ENCODE results near the gene RIPOR1. TPM values are rescaled to one million over a fixed set of nuclear protein-coding genes. Genes with fewer than 3 reads are reported as not detected.

Gene RIPOR1
- total RNA-seq, 1 experiment from 2014 or later = 6.3 TPM

DNA sequence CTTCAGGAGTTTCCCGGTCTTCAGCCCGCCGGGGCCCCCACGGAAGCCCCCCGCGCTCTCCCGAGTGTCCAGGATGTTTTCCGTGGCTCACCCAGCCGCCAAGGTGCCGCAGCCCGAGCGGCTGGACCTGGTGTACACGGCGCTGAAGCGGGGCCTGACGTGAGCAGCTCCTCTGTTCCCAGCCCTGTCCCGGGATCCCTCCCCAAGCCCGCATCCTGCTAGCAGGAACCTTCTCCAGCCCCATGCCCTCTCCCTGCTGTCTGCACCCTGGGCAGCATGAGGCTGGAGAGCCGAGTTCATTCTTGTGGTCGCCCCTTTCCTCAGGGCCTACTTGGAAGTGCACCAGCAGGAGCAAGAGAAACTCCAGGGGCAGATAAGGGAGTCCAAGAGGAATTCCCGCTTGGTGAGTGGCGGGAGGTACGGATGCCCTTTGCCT, 10.1 kb downstream of the RIPOR1 start:
- no peak for DNase-seq (ENCODE audit: low read depth)

DNA sequence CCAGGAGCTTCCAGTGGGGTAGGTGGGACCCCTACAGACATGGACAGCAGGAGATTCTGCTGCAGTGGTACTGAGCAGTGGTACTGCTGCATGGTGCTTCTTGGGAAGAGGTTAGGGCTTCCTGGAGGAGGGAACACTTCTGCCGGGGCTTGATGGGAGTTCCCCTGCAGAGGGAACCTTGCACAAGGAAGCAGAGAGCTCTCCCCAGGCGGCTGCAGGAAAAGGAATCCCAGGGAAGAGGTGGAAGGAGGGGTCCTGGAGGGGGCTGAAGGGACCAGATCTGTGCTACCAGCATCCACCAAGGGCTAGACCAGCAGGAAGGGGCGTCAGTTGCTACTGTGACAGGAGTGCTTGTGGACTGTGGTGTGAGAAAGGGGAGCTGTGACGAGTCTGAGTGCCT, 10.6 kb downstream of the RIPOR1 start:
- DNase-seq (ENCODE audit: low read depth) = no peak

DNA sequence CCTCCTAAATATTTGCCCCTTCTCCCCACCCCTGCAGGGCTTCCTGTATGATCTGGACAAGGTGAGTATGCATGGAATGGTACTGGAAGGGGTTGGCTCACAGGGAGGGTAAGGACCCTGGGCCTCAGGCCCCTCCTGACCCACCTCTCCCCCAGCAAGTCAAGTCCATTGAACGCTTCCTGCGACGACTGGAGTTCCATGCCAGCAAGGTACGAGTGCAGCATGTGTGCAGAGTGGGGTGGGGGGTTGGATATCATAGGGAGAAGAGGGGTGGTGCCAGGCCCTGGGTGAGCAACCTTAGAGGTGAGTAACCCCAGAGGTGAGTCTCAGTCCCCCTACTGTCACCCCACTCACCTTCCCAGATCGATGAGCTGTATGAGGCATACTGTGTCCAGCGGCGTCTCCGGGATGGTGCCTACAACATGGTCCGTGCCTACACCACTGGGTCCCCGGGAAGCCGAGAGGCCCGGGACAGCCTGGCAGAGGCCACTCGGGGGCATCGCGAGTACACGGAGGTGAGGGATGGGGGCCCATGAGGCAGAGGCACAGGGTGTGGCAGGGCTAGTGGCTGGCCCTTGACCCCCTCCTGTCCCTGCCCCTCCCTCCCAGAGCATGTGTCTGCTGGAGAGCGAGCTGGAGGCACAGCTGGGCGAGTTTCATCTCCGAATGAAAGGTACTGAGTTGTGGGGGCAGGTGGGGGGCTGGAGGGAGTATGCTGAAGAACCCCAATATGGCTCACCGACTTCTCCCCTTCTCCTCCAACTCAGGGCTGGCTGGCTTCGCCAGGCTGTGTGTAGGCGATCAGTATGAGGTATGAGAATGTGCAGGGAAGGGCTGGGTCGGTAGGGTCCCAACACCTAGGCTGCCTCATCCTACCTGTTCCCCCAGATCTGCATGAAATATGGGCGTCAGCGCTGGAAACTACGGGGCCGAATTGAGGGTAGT, 11.3 kb downstream of the RIPOR1 start:
- DNase-seq (ENCODE audit: low read depth) = no peak

DNA sequence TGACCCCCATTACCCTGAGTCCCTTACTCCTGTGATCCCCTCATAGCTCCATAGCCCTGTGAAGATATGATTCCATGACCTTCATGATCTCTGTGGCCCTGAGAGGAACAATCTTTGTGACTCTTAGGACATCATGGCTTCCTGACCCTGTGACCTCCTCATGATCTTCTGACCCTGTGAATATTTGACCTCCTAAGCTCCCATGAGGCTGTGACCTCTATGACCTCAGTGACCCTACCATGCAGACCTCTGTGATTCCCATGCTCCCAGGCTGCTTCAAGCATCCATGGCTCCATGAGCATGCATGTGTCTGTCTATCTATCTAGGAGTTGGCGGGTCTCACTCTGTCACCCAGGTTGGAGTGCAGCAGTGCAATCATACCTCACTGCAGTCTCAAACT, 12.1 kb downstream of the RIPOR1 start:
- no peak for DNase-seq (ENCODE audit: low read depth)

DNA sequence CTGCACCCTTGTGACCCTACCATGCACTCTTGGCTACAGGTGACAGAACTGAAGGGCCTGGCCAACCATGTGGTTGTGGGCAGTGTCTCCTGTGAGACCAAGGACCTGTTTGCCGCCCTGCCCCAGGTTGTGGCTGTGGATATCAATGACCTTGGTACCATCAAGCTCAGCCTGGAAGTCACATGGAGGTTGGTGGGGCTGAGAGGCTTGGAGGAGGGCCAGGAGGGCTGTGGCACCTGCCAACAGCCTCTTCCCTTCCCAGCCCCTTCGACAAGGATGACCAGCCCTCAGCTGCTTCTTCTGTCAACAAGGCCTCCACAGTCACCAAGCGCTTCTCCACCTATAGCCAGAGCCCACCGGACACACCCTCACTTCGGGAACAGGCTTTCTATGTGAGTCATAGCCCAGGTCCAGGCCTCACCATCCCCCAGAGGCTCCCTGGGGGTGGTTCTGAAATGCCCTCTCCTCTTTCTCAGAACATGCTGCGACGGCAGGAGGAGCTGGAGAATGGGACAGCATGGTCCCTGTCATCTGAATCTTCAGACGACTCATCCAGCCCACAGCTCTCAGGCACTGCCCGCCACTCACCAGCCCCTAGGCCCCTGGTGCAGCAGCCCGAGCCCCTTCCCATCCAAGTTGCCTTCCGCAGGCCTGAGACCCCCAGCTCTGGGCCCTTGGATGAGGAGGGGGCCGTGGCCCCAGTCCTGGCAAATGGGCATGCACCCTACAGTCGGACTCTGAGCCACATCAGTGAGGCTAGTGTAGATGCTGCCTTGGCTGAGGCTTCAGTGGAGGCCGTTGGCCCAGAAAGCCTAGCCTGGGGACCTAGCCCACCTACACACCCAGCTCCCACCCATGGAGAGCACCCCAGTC, 13.0 kb downstream of the RIPOR1 start:
- DNase-seq (ENCODE audit: low read depth) = no peak

DNA sequence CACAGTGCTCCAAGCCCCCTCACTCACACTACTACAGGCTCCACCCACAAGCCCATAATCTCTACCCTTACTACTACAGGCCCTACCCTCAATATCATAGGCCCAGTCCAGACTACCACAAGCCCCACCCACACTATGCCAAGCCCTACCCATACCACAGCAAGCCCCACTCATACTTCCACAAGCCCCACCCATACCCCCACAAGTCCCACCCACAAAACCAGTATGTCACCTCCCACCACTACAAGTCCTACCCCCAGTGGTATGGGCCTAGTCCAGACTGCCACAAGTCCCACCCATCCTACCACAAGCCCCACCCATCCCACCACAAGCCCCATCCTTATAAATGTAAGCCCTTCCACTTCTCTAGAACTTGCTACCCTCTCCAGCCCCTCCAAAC, 13.8 kb downstream of the RIPOR1 start:
- peak; percentile 63 for DNase-seq (ENCODE audit: low read depth)

DNA sequence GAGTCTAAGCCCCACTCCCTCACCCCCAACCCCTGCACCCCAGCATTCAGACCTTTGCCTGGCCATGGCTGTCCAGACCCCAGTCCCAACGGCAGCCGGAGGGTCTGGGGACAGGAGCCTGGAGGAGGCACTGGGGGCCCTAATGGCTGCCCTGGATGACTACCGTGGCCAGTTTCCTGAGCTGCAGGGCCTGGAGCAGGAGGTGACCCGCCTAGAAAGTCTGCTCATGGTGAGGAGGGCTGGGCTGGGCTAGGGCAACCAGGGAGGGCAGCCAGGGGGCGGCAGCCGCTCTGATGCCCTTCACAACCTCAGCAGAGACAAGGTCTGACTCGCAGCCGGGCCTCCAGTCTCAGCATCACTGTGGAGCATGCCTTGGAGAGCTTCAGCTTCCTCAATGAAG, 14.4 kb downstream of the RIPOR1 start:
- DNase-seq (ENCODE audit: low read depth) = no peak

DNA sequence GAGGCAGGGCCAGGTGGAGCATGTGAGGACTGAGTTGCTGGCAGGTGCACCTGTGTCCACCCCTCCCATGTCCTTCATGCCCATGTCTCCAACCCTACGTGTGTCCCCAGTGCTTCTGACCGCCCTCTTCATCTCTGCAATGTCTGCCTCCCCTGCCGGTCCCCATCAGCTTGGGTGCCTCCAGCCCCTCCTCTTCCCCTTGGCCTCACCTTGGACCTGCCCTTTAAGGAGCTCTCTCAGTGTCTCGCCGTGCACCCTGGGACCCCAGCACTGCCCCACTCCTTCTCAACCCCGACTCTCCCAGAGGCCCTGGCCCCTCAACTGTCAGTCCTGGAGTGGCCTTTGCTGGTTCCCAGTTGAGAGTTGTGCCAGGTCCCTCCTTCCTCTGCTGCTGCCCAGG, 15.0 kb downstream of the RIPOR1 start:
- DNase-seq (ENCODE audit: low read depth) = no peak

DNA sequence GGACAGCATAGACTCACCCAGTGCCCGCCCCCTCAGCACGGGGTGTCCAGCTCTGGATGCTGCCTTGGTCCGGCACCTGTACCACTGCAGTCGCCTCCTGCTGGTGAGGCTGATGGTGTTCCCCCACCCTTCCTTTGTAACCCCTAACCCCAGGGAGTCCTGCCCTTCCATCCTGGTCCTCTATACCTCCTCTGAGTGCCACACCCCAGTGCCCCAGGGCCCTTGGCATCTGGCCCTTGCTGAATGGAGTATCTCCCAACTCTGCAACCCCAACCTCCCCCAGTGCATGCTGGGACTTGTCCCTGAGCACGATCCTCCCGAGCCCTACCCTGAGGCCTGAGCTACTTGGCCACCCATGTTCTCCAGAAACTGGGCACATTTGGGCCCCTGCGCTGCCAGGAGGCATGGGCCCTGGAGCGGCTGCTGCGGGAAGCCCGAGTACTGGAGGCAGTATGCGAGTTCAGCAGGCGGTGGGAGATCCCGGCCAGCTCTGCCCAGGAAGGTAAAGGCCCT, 15.8 kb downstream of the RIPOR1 start:
- DNase-seq (ENCODE audit: low read depth) = no peak

DNA sequence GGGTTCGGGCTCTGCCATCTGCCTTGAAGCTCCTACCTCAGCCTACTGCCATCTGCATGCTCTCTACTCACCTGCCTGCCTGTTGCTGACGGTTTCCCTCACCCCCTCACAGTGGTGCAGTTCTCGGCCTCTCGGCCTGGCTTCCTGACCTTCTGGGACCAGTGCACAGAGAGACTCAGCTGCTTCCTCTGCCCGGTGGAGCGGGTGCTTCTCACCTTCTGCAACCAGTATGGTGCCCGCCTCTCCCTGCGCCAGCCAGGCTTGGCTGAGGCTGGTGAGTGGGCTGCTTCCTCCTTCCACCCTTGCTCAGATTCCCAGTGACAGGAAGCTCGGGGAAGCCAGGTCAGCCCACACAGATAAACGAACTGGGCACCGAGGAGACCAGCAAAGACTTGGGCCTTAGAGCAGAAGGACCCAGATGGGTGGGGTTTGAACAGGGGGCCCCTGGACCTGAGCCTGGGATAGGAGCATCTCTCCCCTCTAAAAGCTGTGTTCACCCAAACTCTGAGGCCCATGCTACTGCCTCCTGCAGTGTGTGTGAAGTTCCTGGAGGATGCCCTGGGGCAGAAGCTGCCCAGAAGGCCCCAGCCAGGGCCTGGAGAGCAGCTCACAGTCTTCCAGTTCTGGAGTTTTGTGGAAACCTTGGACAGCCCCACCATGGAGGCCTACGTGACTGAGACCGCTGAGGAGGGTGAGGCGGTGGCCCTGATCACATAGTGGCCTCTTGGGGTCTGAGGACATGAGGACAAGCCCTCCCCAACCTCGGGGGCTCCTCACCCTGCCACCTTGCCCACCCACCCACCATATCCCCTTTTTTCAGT, 16.4 kb downstream of the RIPOR1 start:
- no peak for DNase-seq (ENCODE audit: low read depth)

DNA sequence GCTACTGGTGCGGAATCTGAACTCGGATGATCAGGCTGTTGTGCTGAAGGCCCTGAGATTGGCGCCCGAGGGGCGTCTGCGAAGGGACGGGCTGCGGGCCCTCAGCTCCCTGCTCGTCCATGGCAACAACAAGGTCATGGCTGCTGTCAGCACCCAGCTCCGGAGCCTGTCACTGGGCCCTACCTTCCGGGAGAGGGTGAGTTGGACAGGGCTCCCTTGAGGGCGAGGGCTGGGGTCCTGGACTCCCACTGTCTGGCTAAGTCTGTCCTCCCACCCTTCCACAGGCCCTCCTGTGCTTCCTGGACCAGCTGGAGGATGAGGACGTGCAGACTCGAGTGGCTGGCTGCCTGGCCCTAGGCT, 17.0 kb downstream of the RIPOR1 start:
- no peak for DNase-seq (ENCODE audit: low read depth)

DNA sequence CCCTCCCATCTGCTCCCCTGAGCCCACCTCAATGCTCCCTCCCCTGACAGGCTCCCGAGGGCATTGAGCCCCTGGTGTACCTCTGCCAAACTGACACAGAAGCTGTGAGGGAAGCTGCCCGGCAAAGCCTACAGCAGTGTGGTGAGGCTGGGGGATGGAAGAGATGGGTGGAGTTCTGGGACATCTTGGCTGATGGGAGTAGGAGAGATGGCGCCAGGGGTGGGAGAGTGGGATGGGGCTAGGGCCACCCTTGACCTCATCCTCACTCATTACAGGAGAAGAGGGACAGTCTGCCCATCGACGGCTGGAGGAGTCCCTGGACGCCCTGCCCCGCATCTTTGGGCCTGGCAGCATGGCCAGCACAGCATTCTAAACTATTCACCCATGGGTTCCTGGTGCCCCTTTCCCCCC, 17.5 kb downstream of the RIPOR1 start:
- no peak for DNase-seq (ENCODE audit: low read depth)

DNA sequence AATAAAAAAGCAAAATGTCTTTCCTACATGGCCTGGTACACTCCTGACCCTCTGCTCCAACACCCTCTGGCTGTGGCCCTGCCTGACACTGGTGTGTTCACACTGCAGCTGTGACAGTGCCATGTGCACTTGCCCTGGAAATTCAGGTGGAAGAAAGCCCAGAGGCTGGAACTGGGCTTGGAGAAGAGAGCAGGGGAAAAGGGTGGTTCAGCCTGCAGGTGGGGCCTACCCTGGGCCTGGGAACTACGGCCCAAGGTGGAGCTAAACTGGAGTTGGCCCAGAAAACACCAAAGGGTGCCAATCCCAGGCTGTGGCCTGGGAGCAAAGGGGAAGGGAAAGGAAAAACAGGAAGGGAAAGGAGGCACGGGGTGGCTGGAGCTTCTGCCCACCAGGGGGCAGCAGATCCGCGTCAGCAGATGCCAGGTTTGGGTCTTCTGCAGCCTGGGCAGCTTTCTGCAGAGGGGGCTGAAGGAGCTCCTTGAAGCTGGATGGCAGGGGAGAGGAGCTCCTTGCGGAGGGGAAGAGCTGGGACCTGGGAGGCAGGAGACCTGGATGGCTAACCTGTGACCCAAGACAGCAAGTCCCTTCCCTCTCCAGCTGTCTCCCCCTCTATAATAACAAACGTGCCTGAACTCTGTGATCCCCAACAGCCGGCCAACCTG, 18.3 kb downstream of the RIPOR1 start:
- peak; percentile 71 for DNase-seq (ENCODE audit: low read depth)

DNA sequence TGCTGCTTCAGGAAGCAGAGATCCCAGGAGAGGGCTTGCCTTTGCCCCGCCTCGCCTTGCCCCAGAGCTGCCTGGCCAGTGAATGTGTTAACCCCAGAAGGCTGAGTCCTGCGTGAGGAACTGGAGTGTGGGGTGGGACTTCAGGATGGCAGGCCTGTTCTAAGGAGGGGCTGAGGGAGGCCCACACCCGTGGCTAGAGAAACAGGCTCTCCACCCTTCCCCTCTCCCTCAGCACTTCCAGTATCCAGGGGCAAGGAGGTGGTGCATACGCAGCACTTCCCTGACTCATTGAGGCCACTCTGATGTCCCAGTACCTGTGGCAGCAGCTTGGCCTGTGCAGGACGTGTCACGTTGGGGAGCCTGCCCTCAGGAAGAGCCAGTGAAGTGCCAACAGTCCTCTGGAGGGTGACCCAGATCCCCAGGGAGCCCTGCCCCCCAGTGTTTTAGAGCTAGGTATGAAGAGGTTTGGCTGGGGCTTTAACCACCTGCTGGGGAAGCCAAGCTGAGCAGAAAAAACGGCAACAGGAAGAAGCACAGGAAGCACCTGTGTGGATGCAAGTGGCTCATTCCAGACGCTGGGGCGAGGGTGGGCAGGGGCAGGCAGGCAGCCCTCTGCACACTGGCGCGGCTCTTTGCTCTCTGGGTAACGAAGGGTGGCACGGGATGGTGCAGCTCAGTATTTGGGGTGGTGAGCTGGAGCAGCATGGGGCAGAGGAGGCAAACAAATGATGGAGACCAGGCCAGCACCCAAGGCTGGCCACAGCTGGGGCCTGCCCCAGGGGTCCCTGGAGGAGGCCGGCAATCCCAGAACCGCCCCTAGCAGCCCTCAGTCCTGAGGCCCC, 19.0 kb downstream of the RIPOR1 start:
- DNase-seq (ENCODE audit: low read depth) = no peak

DNA sequence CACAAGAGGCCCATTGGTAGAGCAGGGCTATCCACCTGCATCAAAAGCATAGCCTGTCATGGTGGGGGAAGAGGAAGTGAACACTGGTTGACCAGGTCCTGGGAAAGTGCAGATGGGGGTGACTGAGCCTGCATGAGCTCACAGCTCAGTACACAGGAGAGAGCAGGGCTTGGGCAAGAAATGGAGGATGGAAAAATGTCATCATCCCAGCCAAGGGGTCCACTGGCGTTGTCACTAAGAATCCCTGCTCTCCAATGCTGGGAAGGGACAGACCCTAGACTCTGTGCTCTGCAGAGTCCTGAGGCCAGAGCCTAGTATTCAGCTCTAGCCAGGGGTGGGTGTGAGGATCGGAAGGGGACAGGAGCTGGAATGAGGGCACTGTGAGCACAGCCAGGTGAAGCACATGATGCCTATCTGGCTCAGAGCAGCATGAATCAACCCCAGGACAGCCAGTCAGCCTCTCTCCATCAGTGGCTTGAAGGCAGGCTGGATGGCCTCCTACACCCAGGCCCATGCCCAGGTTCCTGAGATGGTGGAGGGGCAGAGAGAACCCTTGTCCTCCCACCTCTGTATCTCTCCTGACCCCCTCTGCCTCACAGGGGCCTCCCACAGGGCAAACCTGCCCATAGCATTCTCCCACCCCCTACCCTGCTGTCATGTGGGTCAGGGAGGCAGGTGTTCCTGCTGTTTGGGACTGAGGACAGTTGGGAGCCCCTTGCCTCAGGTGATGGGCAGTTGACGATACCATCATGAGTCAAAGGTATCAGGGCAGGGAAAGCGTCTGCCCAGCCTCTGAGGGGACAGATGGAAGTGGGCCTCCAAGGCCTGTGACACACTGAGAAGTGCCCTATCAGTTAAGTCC, 19.9 kb downstream of the RIPOR1 start:
- no peak for DNase-seq (ENCODE audit: low read depth)

DNA sequence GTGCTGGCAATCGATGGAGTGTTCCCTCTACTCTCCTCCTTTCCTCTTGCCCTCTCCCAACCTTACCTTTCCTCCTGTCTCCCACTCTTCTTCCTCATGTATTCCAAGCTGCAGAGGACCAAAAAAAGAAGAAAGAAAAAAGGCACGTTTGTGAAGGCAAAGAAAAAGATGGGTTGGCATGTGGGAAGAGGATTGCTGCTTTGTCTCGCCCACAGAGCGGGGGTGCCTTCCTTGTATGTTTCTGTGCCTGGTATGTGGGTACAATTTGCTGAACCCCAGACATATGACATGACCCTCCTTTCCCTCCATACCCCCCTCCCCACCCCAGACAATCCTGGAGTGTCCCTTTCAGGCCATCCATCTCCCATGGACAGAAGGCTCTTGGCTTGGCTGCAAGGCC, 20.6 kb downstream of the RIPOR1 start:
- DNase-seq (ENCODE audit: low read depth) = no peak

DNA sequence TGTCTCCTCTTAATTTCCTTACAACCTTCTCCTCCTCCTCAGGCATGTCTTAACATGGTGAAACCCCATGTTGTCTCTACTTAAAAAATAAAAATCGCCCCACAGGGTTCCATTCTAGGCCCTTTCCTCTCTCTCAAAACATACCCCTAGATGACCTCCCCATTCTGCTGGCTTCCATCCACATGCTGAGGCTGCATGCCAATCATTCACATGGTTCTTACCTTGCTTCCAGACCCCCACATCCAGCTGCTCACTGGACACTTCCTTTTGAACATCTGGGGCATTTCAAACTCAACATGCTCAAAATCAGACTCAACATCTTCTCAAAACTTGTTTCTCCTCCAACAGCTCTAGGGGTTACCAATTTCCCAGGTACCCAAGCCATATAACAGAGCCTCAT, 21.3 kb downstream of the RIPOR1 start:
- DNase-seq (ENCODE audit: low read depth) = no peak

DNA sequence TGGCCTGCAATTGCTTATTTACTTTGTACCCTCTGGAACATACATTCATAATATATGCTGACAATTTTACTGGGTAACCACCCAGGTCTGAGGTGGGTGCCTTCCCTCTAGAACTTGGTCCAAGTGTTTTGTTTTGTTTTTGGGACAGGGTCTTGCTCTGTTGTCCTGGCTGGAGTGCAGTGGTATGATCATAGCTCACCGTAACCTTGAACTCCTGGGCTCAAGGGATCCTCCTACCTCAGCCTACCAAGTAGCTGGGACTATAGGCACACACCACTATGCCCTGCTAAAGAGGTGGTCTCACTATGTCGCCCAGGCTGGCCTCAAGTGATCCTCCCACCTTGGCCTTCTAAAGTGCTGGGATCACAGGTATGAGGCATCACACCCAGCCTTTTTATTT, 22.5 kb downstream of the RIPOR1 start:
- DNase-seq (ENCODE audit: low read depth) = no peak

DNA sequence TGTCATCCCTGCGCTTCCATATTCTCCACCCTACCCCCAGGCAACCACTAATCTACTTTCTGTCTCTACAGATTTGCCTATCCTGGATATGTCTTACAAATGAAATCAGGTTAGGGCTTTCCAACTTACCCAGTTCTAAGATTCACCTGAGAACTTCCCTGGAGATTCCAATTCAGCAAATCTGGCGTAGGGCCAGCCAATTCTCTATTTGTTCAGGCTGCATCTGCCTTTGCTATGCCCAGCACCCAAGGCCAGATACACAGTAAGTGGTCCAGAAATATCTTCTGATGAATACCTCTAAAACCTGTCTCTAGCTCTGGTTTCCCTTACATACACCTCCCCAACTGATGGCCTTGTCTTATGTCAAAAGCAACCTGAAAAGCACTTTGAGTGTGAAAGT, 23.3 kb downstream of the RIPOR1 start:
- DNase-seq (ENCODE audit: low read depth) = no peak
